ENCODE data around the gene RPL13. TPM values are rescaled to one million over a fixed set of nuclear protein-coding genes. Genes with fewer than 3 reads are reported as not detected.
A peak's percentile ranks its signal among the peaks of the same experiment; 100 is the strongest.

Gene RPL13
- total RNA-seq, 1 experiment from 2014 or later: 2,157 TPM

DNA sequence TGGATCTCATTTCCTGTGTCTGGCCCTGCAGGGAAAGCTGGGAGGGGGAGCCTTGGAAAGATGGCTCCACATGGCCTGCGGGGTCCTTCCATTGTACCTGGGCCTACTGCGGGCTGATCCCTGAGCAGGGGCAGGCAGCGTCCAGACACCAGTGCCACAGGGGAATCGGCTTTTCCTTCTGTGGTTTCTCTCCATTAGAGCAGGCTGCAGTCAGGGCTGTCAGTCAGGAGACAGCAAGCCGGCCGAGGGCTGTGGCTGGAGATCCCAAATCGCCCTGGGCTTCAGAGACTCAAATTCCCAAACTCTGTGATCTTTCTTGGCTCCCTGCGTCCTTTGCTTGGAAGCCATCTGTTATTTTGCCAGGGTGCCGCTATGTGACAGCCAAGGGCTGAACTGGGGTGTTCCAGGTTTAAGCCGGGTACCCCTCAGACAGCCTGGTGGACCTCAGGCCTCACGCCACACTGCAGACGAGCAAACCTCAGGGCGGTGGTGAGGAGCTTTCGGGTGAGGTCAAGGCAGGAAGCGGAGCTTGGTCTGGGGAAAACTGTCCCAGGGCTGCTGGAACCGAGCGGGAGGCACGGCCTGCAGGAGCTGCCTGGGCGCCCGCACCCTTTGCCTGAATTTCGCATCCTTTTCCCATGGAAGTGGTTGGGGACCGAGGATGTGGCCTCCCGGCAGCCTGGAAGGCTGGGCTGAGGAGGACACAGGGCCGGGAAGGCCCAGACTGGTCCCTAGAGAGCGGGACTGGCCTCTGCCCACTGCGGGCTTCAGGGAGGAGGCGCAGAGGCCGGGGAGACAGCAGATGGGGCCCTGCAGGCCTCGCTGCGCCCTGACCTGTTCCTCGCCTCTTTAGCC is 13.6 kb downstream of the RPL13 start:
- Histone ChIP-seq H2AK5ac (ENCODE audit: insufficient read length, low read length) (no peak overlapping the region), H3K18ac (ENCODE audit: insufficient read length, low read depth, low read length) (peak overlapping the region; percentile 43), H3K4me1 (ENCODE audit: insufficient read depth, low read length) (no peaks in the 10 kb centered on the region), H2BK5ac (ENCODE audit: insufficient read length, low read length) (no peak overlapping the region), H3K4ac (ENCODE audit: low read depth, low read length) (no peak overlapping the region), H3K9me3 (ENCODE audit: control insufficient read depth, low read depth, low read length) (no peaks in the 10 kb centered on the region), H4K20me1 (ENCODE audit: control insufficient read depth, insufficient read depth, insufficient read length) (no peaks in the 10 kb centered on the region), H4K91ac (ENCODE audit: insufficient read length, low read depth, low read length) (no peak overlapping the region), H3K4me2 (ENCODE audit: insufficient read depth, insufficient read length, low read length) (peak overlapping the region; percentile 42), H3K79me2 (ENCODE audit: insufficient read depth, low read length) (no peaks in the 10 kb centered on the region), H3K79me1 (ENCODE audit: insufficient read depth, low read depth, low read length, poor library complexity, severe bottlenecking) (no peaks in the 10 kb centered on the region), H3K14ac (ENCODE audit: insufficient read depth, low read length) (peak overlapping the region; percentile 77; the same call in 1 of the 2 replicates), H3K56ac (ENCODE audit: insufficient read length, low read depth, low read length) (no peak overlapping the region), H2BK12ac (ENCODE audit: insufficient read length, low read depth, low read length) (no peak overlapping the region), H2BK20ac (ENCODE audit: low read depth, low read length, poor library complexity, severe bottlenecking) (no peak overlapping the region), H3K23me2 (ENCODE audit: insufficient read length, low read depth, low read length, poor library complexity, severe bottlenecking) (peaks cover 11% of the 10 kb centered on the region), H3K27me3 (ENCODE audit: insufficient read depth, low read length) (peaks cover 3% of the 10 kb centered on the region; the same call in 1 of the 2 replicates), H3K23ac (ENCODE audit: insufficient read length, low read depth, low read length) (no peak overlapping the region), H3T11ph (ENCODE audit: low read length) (no peak overlapping the region), H2BK120ac (ENCODE audit: low read depth, low read length, poor library complexity, severe bottlenecking) (no peak overlapping the region), H4K8ac (replicated peaks; ENCODE audit: insufficient read length, low read depth, low read length) (no peak overlapping the region), H2AFZ (ENCODE audit: low read length) (no peak overlapping the region), H3K9ac (ENCODE audit: extremely low read depth, insufficient read length, low read length) (no peak overlapping the region), H4K5ac (ENCODE audit: insufficient read length, low read depth, low read length) (no peak overlapping the region), H2BK15ac (ENCODE audit: low read depth, low read length) (no peak overlapping the region), H3K27ac (ENCODE audit: insufficient read length, low read depth, low read length) (no peak overlapping the region)
- peaks cover 60% of the 10 kb centered on the region for H3K27me3 Mint-ChIP-seq (ENCODE audit: low read depth)
- WGBS (ENCODE audit: extremely low coverage, insufficient read length, low lambda C conversion rate): no CpG with 5 or more reads among the region's 31 CpGs
- no peak for DNase-seq
- H3K4me3 Mint-ChIP-seq: peak overlapping the region in 1 of 2 experiments; percentile 66; a peak in 4 of 5 replicates
- H3K4me1 Mint-ChIP-seq: peaks cover 2 to 6% of the 10 kb centered on the region in 2 experiments; a peak in 2 of 4 replicates
- H3K36me3 Mint-ChIP-seq (ENCODE audit: insufficient read depth in 1 of 3, low read depth in 3 of 3): peaks cover 0 to 6% (median 4%) of the 10 kb centered on the region in 3 experiments; a peak in 5 of 7 replicates
- TF ChIP-seq, protein P1, sequence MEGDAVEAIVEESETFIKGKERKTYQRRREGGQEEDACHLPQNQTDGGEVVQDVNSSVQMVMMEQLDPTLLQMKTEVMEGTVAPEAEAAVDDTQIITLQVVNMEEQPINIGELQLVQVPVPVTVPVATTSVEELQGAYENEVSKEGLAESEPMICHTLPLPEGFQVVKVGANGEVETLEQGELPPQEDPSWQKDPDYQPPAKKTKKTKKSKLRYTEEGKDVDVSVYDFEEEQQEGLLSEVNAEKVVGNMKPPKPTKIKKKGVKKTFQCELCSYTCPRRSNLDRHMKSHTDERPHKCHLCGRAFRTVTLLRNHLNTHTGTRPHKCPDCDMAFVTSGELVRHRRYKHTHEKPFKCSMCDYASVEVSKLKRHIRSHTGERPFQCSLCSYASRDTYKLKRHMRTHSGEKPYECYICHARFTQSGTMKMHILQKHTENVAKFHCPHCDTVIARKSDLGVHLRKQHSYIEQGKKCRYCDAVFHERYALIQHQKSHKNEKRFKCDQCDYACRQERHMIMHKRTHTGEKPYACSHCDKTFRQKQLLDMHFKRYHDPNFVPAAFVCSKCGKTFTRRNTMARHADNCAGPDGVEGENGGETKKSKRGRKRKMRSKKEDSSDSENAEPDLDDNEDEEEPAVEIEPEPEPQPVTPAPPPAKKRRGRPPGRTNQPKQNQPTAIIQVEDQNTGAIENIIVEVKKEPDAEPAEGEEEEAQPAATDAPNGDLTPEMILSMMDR (conservative IDR thresholded peaks at IDR 0.05): no peak
- H3K9me3 Mint-ChIP-seq: no peaks in the 10 kb centered on the region
- peak overlapping the region in 1 of 3 experiments; percentile 10; a peak in 1 of 7 replicates for H3K27ac Mint-ChIP-seq
